Activated T-helper 9 cell treated with anti-CD3 and anti-CD28 coated beads, Interleukin-2, amount 50 U/mL, for 16 hours (primary cell): ENCODE measurements around the gene LRRC15.
A peak's percentile ranks its signal among the peaks of the same experiment; 100 is the strongest.

Experiments used
- DNase-seq: peaks from one replicate; pipeline ENCODE4 v3.0.0-alpha.2; 2020; ENCODE audit warnings: low read depth

The LRRC15 gene

GRCh38 chr3:194316918-194317317, 52.6 kb downstream of the LRRC15 start:
- no peak for DNase-seq

GRCh38 chr3:194315965-194316361, 53.6 kb downstream of the LRRC15 start:
- no peak for DNase-seq

GRCh38 chr3:194315088-194315964, 54.2 kb downstream of the LRRC15 start:
- DNase-seq = peak; percentile 74

- no peak for DNase-seq
These were observed 55.0 kb downstream of the LRRC15 start for GRCh38 chr3:194314388-194315068.

- DNase-seq = no peak
These were observed 55.8 kb downstream of the LRRC15 start for GRCh38 chr3:194313560-194314387.

- DNase-seq = no peak
These were observed 56.7 kb downstream of the LRRC15 start for GRCh38 chr3:194312743-194313281.

- DNase-seq = no peak
These were observed 57.3 kb downstream of the LRRC15 start for GRCh38 chr3:194312186-194312742.

GRCh38 chr3:194311000-194311399, 58.5 kb downstream of the LRRC15 start:
- DNase-seq = no peak

GRCh38 chr3:194310060-194310835, 59.3 kb downstream of the LRRC15 start:
- no peak for DNase-seq

GRCh38 chr3:194308601-194309449, 60.7 kb downstream of the LRRC15 start:
- DNase-seq = no peak

GRCh38 chr3:194307849-194308248, 61.7 kb downstream of the LRRC15 start:
- no peak for DNase-seq

- DNase-seq = no peak
These were observed 62.5 kb downstream of the LRRC15 start for GRCh38 chr3:194306771-194307640.

- DNase-seq = no peak
These were observed 63.3 kb downstream of the LRRC15 start for GRCh38 chr3:194306109-194306686.

GRCh38 chr3:194305356-194306108, 64.0 kb downstream of the LRRC15 start:
- no peak for DNase-seq
